Kidney epithelial cell (primary cell): ENCODE results near the gene GABRB3. TPM values are rescaled to one million over a fixed set of nuclear protein-coding genes. Genes with fewer than 3 reads are reported as not detected.
"Not testable (repeated sequence)": the region's sequence is repeated elsewhere in the genome, so short reads cannot be mapped to it uniquely, and the experiment has no call there.

Source experiments
- DNase-seq: peaks from one replicate; pipeline ENCODE4 v3.0.0-alpha.2; 2010; ENCODE audit warnings: low read depth
- H3K27me3 ChIP-seq: 2 replicates; pipeline ENCODE4 v1.6.0; 2011; ENCODE audit warnings: low read length; ENCODE audit not compliant: control insufficient read depth, insufficient read depth
- H3K36me3 ChIP-seq: 2 replicates; pipeline ENCODE4 v1.5.1; 2011; ENCODE audit warnings: low read length; ENCODE audit not compliant: control insufficient read depth, insufficient read depth
- H3K4me3 ChIP-seq: 2 replicates; pipeline ENCODE4 v1.5.1; 2011; ENCODE audit warnings: low read depth, mild to moderate bottlenecking, control low read depth, low read length
- total RNA-seq: library from RNA; depleted of rRNA; stranded (reverse); fragments of >200 nt; gene quantifications from 2 replicates; pipeline ENCODE4 v1.2.3, GENCODE V29; 2015
- TF ChIP-seq, protein P1 (sequence below): IDR thresholded peaks from 2 replicates; pipeline ENCODE4 v1.5.1; 2011; ENCODE audit warnings: mild to moderate bottlenecking, moderate library complexity, low read length, control low read depth, inconsistent platforms; ENCODE audit not compliant: insufficient read depth, poor library complexity, severe bottlenecking

GABRB3 gene
- total RNA-seq, 1 donor from 2014 or later: 0.21 TPM

DNA sequence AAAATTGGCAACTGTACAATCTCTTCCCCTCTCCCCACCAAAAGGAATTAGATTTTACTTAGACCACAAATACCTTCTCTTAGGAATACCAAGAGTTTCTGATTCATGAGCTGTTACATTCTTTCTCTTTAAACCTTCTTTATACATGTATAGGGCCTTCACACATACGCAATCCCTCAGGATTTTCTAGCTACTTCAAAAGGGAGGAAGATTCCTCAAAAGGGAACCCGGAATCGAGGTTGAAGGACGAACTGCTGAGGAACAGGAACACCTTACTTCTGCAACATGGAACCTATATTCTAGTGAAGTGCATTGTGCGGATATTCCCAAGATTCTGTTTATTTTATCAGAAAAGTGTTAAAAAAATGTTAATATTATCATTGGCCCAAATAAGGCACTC lies 52.3 kb downstream of the GABRB3 start:
- no peak for DNase-seq
- TF ChIP-seq, protein P1, sequence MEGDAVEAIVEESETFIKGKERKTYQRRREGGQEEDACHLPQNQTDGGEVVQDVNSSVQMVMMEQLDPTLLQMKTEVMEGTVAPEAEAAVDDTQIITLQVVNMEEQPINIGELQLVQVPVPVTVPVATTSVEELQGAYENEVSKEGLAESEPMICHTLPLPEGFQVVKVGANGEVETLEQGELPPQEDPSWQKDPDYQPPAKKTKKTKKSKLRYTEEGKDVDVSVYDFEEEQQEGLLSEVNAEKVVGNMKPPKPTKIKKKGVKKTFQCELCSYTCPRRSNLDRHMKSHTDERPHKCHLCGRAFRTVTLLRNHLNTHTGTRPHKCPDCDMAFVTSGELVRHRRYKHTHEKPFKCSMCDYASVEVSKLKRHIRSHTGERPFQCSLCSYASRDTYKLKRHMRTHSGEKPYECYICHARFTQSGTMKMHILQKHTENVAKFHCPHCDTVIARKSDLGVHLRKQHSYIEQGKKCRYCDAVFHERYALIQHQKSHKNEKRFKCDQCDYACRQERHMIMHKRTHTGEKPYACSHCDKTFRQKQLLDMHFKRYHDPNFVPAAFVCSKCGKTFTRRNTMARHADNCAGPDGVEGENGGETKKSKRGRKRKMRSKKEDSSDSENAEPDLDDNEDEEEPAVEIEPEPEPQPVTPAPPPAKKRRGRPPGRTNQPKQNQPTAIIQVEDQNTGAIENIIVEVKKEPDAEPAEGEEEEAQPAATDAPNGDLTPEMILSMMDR: no peak
- Histone ChIP-seq H3K27me3 (no peaks in the 10 kb centered on the region), H3K36me3 (no peaks in the 10 kb centered on the region), H3K4me3 (no peak overlapping the region)

DNA sequence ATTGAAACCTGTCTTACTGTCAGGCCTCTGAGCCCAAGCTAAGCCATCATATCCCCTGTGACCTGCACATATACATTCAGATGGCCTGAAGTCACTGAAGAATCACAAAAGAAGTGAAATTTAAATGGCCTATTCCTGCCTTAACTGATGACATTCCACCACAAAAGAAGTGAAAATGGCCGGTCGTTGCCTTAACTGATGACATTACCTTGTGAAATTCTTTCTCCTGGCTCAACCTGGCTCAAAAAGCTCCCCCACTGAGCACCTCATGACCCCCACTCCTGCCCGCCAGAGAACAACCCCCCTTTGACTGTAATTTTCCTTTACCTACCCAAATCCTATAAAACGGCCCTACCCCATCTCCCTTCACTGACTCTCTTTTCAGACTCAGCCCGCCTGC lies 53.0 kb downstream of the GABRB3 start:
- not testable (repeated sequence) for H3K4me3 ChIP-seq, DNase-seq, H3K36me3 ChIP-seq, H3K27me3 ChIP-seq

DNA sequence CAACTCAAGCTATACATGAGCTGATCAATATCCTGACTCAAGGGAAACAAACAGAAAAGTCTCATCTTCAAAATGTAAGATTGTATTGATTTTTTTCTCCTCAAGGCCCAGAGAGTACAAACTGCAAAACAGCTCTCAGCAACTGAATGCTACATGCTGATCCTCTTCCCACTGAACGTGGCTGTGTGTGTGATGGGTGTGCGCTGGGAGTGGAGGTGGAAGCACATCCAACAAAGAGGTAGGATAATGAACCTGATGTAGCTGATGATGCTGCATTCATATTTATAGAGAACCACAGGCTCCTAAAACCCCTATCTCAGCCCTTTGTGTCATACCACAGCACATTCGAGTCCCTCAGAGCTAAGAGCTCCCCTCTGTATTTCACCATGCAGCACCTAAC lies 56.8 kb downstream of the GABRB3 start:
- no peaks in the 10 kb centered on the region for H3K36me3 ChIP-seq
- TF ChIP-seq, protein P1: no peak
- DNase-seq: no peak
- no peaks in the 10 kb centered on the region for H3K27me3 ChIP-seq
- no peak overlapping the region for H3K4me3 ChIP-seq

- H3K27me3 ChIP-seq: no peaks in the 10 kb centered on the region
- H3K36me3 ChIP-seq: no peaks in the 10 kb centered on the region
- TF ChIP-seq, protein P1: no peak
- DNase-seq: no peak
- no peak overlapping the region for H3K4me3 ChIP-seq
These were observed 59.4 kb downstream of the GABRB3 start for GRCh38 chr15:26713498-26713897.

DNA sequence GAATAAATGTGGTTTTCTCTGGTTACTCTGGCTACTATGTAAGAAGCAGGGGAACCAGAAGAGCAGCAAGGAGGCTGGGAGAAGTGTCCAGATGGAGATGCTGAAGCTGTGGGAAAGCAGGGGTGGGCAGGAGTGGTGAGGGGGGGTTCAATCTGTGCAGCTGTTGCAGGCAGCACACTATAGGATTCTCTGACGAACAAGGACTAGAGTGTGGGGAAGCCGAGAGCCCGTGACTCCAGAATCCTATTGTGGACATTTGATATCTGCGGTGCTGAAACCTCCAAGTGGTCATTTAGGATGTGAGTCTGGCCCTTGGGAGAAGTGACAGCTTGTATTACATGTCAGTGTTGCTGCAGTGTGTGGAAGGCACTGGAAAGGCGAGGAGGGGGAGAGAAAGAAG lies 60.5 kb downstream of the GABRB3 start:
- TF ChIP-seq, protein P1: no peak
- Histone ChIP-seq H3K36me3 (no peaks in the 10 kb centered on the region), H3K27me3 (no peaks in the 10 kb centered on the region), H3K4me3 (no peak overlapping the region)
- no peak for DNase-seq

DNA sequence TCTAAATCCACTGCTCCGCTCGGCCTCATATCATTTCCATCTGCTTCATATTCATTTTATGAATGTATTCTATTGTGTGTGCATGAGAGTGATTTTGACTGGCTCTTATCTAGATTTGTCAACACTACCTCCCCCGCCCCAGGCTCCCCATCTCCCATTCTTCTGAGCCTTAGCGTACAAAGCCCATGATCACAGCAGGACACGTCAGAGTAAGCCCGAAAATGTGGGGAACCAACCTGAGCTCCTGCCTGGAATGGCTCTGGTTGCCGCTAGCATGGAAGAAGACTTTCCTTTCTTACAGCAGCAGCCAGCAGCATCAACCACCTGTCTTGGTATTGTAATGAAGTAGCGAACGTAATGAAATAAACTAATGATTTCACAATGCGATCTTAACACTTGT lies 61.4 kb downstream of the GABRB3 start:
- no peaks in the 10 kb centered on the region for H3K27me3 ChIP-seq
- no peak for DNase-seq
- TF ChIP-seq, protein P1: no peak
- no peak overlapping the region for H3K4me3 ChIP-seq
- H3K36me3 ChIP-seq: no peaks in the 10 kb centered on the region
